GM18867 (cell line): ENCODE results near the gene GAS6.
"Not testable (repeated sequence)": the region's sequence is repeated elsewhere in the genome, so short reads cannot be mapped to it uniquely, and the experiment has no call there.

Experiments
- ATAC-seq: cut with Tn5 transposase; IDR thresholded peaks from one replicate; pipeline ENCODE4 v1.9.1; 2021; ENCODE audit warnings: mild to moderate bottlenecking, moderate library complexity; ENCODE audit not compliant: unreplicated experiment

GAS6 gene

GRCh38 chr13:113826446-113826845 lies 37.4 kb downstream of the GAS6 start:
- ATAC-seq = not testable (repeated sequence)

GRCh38 chr13:113825841-113826240 lies 38.0 kb downstream of the GAS6 start:
- no peak for ATAC-seq

- no peak for ATAC-seq
Measured at GRCh38 chr13:113823771-113824170, 40.1 kb downstream of the GAS6 start.

- no peak for ATAC-seq
Measured at GRCh38 chr13:113822956-113823744, 40.7 kb downstream of the GAS6 start.

GRCh38 chr13:113822266-113822665 lies 41.6 kb downstream of the GAS6 start:
- ATAC-seq = no peak

- ATAC-seq = no peak
Measured at GRCh38 chr13:113821847-113822246, 42.0 kb downstream of the GAS6 start.

GRCh38 chr13:113820813-113821651 lies 42.8 kb downstream of the GAS6 start:
- ATAC-seq = no peak

GRCh38 chr13:113819731-113820715 lies 43.9 kb downstream of the GAS6 start:
- no peak for ATAC-seq

GRCh38 chr13:113819341-113819730 lies 44.5 kb downstream of the GAS6 start:
- no peak for ATAC-seq

GRCh38 chr13:113818700-113819295 lies 45.1 kb downstream of the GAS6 start:
- no peak for ATAC-seq

GRCh38 chr13:113817860-113818691 lies 45.8 kb downstream of the GAS6 start:
- no peak for ATAC-seq

- no peak for ATAC-seq
Measured at GRCh38 chr13:113816946-113817859, 46.7 kb downstream of the GAS6 start.

- no peak for ATAC-seq
Measured at GRCh38 chr13:113816254-113816929, 47.5 kb downstream of the GAS6 start.

- ATAC-seq = peak; percentile 53
Measured at GRCh38 chr13:113815151-113816058, 48.5 kb downstream of the GAS6 start.

GRCh38 chr13:113814435-113814821 lies 49.4 kb downstream of the GAS6 start:
- no peak for ATAC-seq

GRCh38 chr13:113813749-113814434 lies 50.0 kb downstream of the GAS6 start:
- no peak for ATAC-seq
